Thyroid gland (tissue), 4 donors: ENCODE measurements around the gene CTLA4. TPM values are rescaled to one million over a fixed set of nuclear protein-coding genes. Genes with fewer than 3 reads are reported as not detected.

ENCODE experiments used
- DNase-seq, 2 donors: peaks; one replicate each; pipeline ENCODE4 v3.0.0-alpha.2; 2019
- H3K27ac ChIP-seq, 3 donors: fragments of 200-600 bp; sonication (generic); 1 replicate in 2 of 3; 2 replicates in 1 of 3; pipeline ENCODE4 v1.5.1; 2016 to 2019; ENCODE audit warnings: mild to moderate bottlenecking in 1 of 3, moderate library complexity in 1 of 3
- H3K27me3 ChIP-seq: fragments of 200-600 bp; sonication (generic); one replicate; pipeline ENCODE4 v1.5.1; 2019
- H3K36me3 ChIP-seq, 2 donors: fragments of 200-600 bp; sonication (generic); one replicate each; pipeline ENCODE4 v1.5.1; 2016 to 2019
- H3K4me1 ChIP-seq, 2 donors: fragments of 200-600 bp; sonication (generic); one replicate each; pipeline ENCODE4 v1.5.1; 2017 to 2019
- H3K4me3 ChIP-seq, 3 donors: fragments of 200-600 bp; sonication (generic); replicated peaks in 1 of 3; 1 replicate in 2 of 3; 2 replicates in 1 of 3; pipeline ENCODE4 v1.5.1; 2016; ENCODE audit warnings: mild to moderate bottlenecking in 1 of 3
- H3K9me3 ChIP-seq: fragments of 200-600 bp; sonication (generic); one replicate; pipeline ENCODE4 v1.5.1; 2017
- CTCF ChIP-seq, 6 experiments: fragments of 200-600 bp in 3 of 6; fragments of 450-650 bp in 3 of 6; sonication (generic) in 3 of 6; IDR thresholded peaks; one replicate each; pipeline ENCODE4 v1.5.1; 2016 to 2019; ENCODE audit warnings: antibody characterized with exemption in 6 of 6, mild to moderate bottlenecking in 2 of 6, inconsistent platforms in 1 of 6, moderate library complexity in 1 of 6
- POLR2A ChIP-seq, 2 donors: fragments of 450-650 bp; IDR thresholded peaks; one replicate each; pipeline ENCODE4 v1.6.1; 2017; ENCODE audit warnings: antibody characterized with exemption in 2 of 2, mild to moderate bottlenecking in 2 of 2, moderate library complexity in 1 of 2
- WGBS, 2 donors: methylation state at CpG; one replicate each; pipeline ENCODE4 v1.1.5; 2017; 5-methylcytosine and 5-hydroxymethylcytosine counted together
- intact Hi-C: fragments of 100-400 bp; cut with DNase I; formaldehyde crosslinking; loops from one replicate; pipeline ENCODE4 v1.15.1; 2023
- total RNA-seq, 4 donors: library from RNA; depleted of rRNA; stranded (reverse); fragments of >200 nt; gene quantifications; one replicate each; pipeline ENCODE4 v1.2.3, GENCODE V29; 2016

CTLA4 gene
- total RNA-seq, 4 donors from 2014 or later: 0.33 to 1.5 TPM; not detected in 2

- intact Hi-C loops: no loop called here
- Histone ChIP-seq H3K4me1 (no peaks in the 10 kb centered on the region), H3K4me3 (no peak overlapping the region), H3K27ac (no peak overlapping the region), H3K9me3 (no peaks in the 10 kb centered on the region), H3K36me3 (no peaks in the 10 kb centered on the region), H3K27me3 (no peaks in the 10 kb centered on the region)
- TF ChIP-seq CTCF (IDR thresholded peaks at IDR 0.05): no peak
- TF ChIP-seq POLR2A (IDR thresholded peaks at IDR 0.05): no peak
- DNase-seq: no peak
Measured at GRCh38 chr2:203905656-203906055, 38.1 kb downstream of the CTLA4 start.

DNA sequence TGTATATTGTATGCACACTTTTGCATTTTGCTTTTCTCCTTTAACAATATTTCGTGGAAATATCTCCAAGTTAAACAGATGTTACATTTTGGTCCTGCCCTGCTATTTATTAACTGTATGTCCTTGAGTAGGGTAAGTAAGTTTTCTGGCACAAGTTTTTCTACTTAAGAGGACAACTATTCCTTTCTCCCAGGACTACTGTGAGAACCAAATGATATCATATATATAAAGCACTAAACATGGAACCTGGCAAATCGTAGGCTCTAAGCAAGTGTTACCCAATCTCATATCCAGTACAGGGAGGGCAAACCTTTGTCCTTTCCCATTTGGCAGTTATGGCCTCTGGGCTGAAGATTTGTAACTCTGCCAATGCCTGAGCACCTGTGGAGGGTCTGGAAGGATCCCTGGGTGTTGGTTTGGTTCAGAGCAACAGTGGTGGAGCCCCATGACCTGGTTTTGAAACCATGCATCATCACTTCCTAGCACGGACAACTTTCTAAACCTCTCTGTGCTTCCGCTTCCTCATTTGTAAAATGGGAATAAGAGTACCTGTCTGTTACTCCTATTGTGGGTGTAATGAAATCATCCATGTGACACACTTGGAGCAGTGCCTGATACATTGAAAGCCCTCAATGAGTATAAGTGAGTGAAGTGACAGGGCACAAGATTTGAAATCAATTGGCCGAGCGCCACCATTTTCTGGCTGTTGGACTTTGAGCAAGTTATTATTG is 40.7 kb downstream of the CTLA4 start:
- no peaks in the 10 kb centered on the region for H3K9me3 ChIP-seq
- no peaks in the 10 kb centered on the region for H3K27me3 ChIP-seq
- intact Hi-C loops: no loop called here
- no peaks in the 10 kb centered on the region for H3K36me3 ChIP-seq
- H3K4me1 ChIP-seq: no peaks in the 10 kb centered on the region
- DNase-seq: no peak
- WGBS, 2 donors: 89 to 92% methylated on average over 6 of the region's 6 CpGs
- no peak overlapping the region for H3K27ac ChIP-seq
- TF ChIP-seq CTCF (IDR thresholded peaks at IDR 0.05) (no peak), POLR2A (IDR thresholded peaks at IDR 0.05) (no peak)
- no peak overlapping the region for H3K4me3 ChIP-seq

DNA sequence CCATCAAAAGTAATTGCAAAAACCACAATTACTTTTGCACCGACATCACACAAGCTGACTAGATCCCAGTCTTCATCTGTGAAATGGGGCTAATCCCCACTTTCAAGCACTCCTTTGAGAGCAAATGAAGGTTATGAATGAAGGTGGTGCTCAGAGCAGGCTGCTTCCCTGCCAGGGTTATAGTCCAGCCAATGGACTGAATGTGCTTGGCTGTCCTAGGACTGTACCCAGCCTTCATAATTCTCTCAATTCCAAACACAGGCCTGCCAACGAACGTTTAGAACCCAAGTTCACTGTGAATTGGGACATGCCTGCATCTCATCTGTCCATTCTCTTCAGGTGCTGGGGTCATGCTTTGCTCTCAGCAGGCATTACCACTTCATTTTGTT is 41.2 kb downstream of the CTLA4 start:
- Histone ChIP-seq H3K27ac (no peak overlapping the region), H3K9me3 (no peaks in the 10 kb centered on the region), H3K36me3 (no peaks in the 10 kb centered on the region), H3K27me3 (no peaks in the 10 kb centered on the region), H3K4me3 (no peak overlapping the region), H3K4me1 (no peaks in the 10 kb centered on the region)
- intact Hi-C loops: no loop called here
- TF ChIP-seq CTCF (IDR thresholded peaks at IDR 0.05): no peak
- no peak for TF ChIP-seq POLR2A (IDR thresholded peaks at IDR 0.05)
- DNase-seq: no peak
- WGBS, 2 donors: 59 to 64% methylated on average over 3 of the region's 3 CpGs

- 36 to 45% methylated on average over 8 of the region's 8 CpGs for WGBS, 2 donors
- Histone ChIP-seq H3K4me1 (no peaks in the 10 kb centered on the region), H3K4me3 (no peak overlapping the region), H3K27me3 (no peaks in the 10 kb centered on the region), H3K27ac (no peak overlapping the region), H3K9me3 (no peaks in the 10 kb centered on the region), H3K36me3 (no peaks in the 10 kb centered on the region)
- DNase-seq: no peak
- intact Hi-C loops: no loop called here
- TF ChIP-seq POLR2A (IDR thresholded peaks at IDR 0.05) (no peak), CTCF (IDR thresholded peaks at IDR 0.05) (peak in 5 of 6 experiments; percentile 32 to 49 (median 43))
Measured at GRCh38 chr2:203909261-203909967, 41.8 kb downstream of the CTLA4 start.

DNA sequence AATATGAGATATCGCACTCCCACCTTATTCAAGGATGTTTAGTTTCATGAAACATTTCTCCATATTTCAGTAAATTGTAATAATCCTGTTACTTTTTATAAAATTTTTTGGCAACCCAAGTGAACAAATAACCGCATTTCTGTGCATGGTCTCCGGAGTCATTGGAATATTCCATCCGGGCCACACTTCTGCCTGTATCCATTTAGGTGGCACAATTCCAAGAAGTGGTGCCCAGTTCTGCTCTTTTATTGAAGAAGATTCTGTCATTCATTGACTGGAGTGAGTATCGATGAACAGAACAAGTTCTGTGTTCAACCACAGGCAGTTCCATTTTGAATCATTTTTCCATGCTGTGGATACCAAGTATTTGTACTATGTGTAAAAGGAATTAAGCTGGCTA is 42.4 kb downstream of the CTLA4 start:
- Histone ChIP-seq H3K27me3 (no peaks in the 10 kb centered on the region), H3K27ac (no peak overlapping the region), H3K4me3 (no peak overlapping the region), H3K4me1 (no peaks in the 10 kb centered on the region), H3K9me3 (no peaks in the 10 kb centered on the region), H3K36me3 (no peaks in the 10 kb centered on the region)
- 55 to 65% methylated on average over 5 of the region's 5 CpGs for WGBS, 2 donors
- intact Hi-C loops: no loop called here
- TF ChIP-seq CTCF (IDR thresholded peaks at IDR 0.05) (no peak), POLR2A (IDR thresholded peaks at IDR 0.05) (no peak)
- DNase-seq: no peak
